Mucosa of rectum (tissue), 2 donors: ENCODE measurements around the gene ROBO2.

Source experiments
- H3K27ac ChIP-seq, 2 donors: one replicate each; pipeline ENCODE4 v1.7.0; 2013; ENCODE audit warnings: inconsistent platforms in 2 of 2, low read depth in 2 of 2, low read length in 2 of 2
- H3K27me3 ChIP-seq, 2 donors: one replicate each; pipeline ENCODE4 v1.7.0; 2013; ENCODE audit warnings: low read length in 2 of 2; ENCODE audit not compliant: control insufficient read depth in 2 of 2, insufficient read depth in 2 of 2
- H3K36me3 ChIP-seq, 2 donors: one replicate each; pipeline ENCODE4 v1.7.0; 2013; ENCODE audit warnings: low read length in 2 of 2; ENCODE audit not compliant: control insufficient read depth in 2 of 2, insufficient read depth in 2 of 2
- H3K4me1 ChIP-seq, 2 donors: one replicate each; pipeline ENCODE4 v1.7.0; 2013; ENCODE audit warnings: low read length in 2 of 2, mild to moderate bottlenecking in 1 of 2; ENCODE audit not compliant: control insufficient read depth in 2 of 2, insufficient read depth in 2 of 2
- H3K4me3 ChIP-seq, 2 donors: one replicate each; pipeline ENCODE4 v1.7.0; 2013; ENCODE audit warnings: low read length in 2 of 2
- H3K9ac ChIP-seq, 2 donors: one replicate each; pipeline ENCODE4 v1.7.0; 2013; ENCODE audit warnings: low read length in 2 of 2, low read depth in 1 of 2, mild to moderate bottlenecking in 1 of 2
- H3K9me3 ChIP-seq, 2 donors: one replicate each; pipeline ENCODE4 v1.7.0; 2013; ENCODE audit warnings: low read length in 2 of 2; ENCODE audit not compliant: control insufficient read depth in 2 of 2
- donor health status: healthy.
- donor health status: Normal muscosa, but diverticular disease.

The ROBO2 gene

DNA sequence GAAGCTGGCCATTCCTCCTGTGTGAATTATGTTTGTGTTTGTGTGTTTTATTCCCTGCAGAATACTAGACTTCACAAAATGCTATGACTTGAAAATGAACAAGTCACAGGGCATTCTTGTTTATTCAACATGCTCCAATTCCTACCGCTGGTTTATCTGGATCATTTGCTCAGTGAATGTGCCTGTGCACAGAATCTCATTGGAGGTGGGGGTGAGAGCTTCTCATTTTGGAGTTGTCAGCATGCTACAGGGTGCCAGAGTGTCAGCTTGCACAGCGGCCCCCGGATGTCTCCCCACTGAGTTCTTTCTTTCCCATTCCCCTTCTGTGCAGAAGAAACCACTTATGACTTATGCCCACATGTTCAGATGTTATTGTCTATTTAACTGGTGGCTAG is 428.7 kb downstream of the ROBO2 start:
- Histone ChIP-seq H3K4me3 (no peak overlapping the region), H3K27ac (no peak overlapping the region), H3K27me3 (no peaks in the 10 kb centered on the region), H3K36me3 (no peaks in the 10 kb centered on the region), H3K9me3 (no peaks in the 10 kb centered on the region), H3K9ac (no peak overlapping the region), H3K4me1 (no peaks in the 10 kb centered on the region)

DNA sequence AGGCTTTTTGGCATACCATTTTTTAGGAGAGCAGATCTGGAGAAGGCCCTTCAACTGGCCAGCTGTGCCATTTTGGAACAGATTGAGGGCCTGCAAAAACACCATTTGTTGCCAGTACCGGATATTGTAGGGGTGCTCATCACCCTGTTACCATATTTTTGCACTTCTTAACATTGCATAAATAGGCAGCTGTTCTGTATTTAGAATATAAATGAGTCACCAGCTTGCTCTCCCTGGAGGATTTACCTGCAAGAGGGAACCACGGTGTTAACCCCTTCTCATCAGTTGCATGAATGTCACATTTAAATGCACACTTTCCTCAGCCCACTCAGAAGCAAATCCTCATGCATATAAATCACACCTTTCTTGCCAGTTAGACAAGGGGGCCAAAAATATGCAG is 435.6 kb downstream of the ROBO2 start:
- Histone ChIP-seq H3K9ac (no peak overlapping the region), H3K36me3 (no peaks in the 10 kb centered on the region), H3K27me3 (no peaks in the 10 kb centered on the region), H3K4me3 (no peak overlapping the region), H3K27ac (no peak overlapping the region), H3K9me3 (no peaks in the 10 kb centered on the region), H3K4me1 (no peaks in the 10 kb centered on the region)

DNA sequence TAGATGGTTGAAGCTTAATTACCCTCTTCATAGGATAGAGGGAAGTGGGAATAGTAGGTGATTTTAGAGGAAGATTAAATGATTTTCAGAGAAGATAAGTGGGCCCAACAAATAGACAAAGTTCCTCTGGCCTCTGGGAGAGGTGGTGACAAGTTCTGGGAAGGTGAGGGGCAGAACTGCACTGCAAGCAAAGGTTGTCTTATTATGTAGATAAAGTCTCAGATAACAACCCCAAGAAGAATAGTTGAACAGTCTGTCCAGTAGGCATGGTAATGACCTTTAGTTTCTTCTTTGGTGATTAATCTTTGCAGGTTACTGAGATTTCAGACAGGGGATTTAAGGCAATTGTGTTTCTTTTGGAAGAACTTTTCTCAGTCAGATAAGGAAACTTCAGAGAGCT is 439.1 kb downstream of the ROBO2 start:
- Histone ChIP-seq H3K9me3 (no peaks in the 10 kb centered on the region), H3K4me3 (no peak overlapping the region)

DNA sequence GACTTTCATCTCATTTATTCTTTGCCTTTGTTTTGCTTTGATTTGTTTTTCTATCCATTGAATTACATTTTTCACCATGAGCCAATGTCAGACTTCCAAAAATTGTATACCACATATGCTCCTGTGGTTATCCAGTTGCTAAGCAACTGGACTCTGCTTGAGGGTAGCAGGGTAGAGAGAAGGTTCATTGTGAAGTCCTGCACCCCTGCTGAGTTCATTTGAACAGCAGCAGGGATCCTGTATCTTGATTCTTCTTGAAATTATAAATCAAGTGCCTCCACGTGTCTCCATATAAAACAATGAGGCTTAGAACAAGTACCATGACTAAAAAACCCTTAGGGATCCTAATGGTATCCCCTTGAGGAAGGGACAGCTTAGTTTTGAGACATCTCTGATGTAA is 449.3 kb downstream of the ROBO2 start:
- Histone ChIP-seq H3K9ac (no peak overlapping the region), H3K9me3 (peaks cover 0 to 6% of the 10 kb centered on the region in 2 donors), H3K4me3 (no peak overlapping the region), H3K27me3 (no peaks in the 10 kb centered on the region), H3K36me3 (no peaks in the 10 kb centered on the region), H3K27ac (no peak overlapping the region), H3K4me1 (no peaks in the 10 kb centered on the region)

More for the DNA sequence above, 439.1 kb downstream of the ROBO2 start:
- Histone ChIP-seq H3K9ac (no peak overlapping the region), H3K27me3 (no peaks in the 10 kb centered on the region), H3K4me1 (no peaks in the 10 kb centered on the region), H3K36me3 (no peaks in the 10 kb centered on the region), H3K27ac (no peak overlapping the region)

DNA sequence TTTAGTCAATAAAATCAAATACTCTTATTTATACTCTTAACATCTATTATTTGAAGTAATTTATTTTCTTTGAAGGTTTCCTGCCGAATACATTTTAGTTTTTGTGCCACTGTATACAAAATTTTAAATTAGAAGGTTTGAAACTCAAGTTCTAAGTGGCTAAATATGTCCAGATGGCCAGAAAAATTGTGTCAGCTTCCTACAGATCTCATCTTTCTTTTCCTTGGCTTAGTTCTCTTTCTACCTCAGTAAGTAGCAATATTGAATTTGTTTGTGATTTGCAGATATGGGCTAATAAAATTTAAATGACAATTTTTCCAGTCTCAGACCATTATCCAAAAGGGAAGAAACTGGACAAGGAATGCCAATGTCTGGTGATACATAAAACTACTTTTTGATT is 452.1 kb downstream of the ROBO2 start:
- no peak overlapping the region for H3K9ac ChIP-seq
- H3K27ac ChIP-seq = no peak overlapping the region
- H3K27me3 ChIP-seq = no peaks in the 10 kb centered on the region
- no peaks in the 10 kb centered on the region for H3K4me1 ChIP-seq
- no peaks in the 10 kb centered on the region for H3K9me3 ChIP-seq
- no peak overlapping the region for H3K4me3 ChIP-seq
- no peaks in the 10 kb centered on the region for H3K36me3 ChIP-seq

DNA sequence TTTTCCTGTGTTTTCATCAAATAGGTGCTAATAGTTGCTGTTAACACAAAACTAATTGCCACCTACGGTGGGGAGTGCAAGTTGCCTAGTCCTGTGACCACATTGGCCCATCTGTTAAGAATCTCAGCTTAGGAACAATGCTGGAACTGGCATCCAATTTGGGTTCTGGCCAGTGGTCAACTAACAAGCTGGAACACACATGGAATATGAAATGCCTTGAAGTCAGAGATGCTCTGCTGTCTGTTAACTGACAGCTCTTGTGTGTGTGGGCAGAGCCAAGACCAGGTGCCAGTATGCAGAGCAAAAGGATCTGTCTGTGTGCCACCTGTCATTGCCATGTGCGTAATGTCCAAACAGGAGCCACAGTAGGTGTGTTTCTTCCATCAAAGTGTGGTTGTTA is 460.8 kb downstream of the ROBO2 start:
- H3K36me3 ChIP-seq = no peaks in the 10 kb centered on the region
- no peak overlapping the region for H3K4me3 ChIP-seq
- H3K27me3 ChIP-seq = no peaks in the 10 kb centered on the region
- no peaks in the 10 kb centered on the region for H3K9me3 ChIP-seq
- no peak overlapping the region for H3K27ac ChIP-seq
- no peaks in the 10 kb centered on the region for H3K4me1 ChIP-seq
- no peak overlapping the region for H3K9ac ChIP-seq

DNA sequence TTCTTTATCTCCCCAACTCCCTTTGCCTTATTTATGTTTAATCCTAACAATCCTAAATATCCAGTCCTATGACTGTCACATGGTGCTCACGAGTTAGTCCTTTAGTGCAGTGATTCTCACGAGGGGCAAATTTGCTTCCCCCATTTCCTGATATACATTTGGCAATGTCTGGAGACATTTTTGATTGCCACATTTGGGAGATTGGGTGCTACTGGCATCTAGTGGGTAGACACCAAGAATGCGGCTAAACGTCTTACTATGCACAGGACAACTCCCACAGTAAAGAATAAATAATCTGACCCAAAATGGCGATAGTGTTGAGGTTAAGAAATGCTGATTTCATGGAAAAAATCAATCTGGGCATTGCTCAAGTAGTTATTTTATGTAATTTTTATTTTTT is 466.5 kb downstream of the ROBO2 start:
- H3K27me3 ChIP-seq = no peaks in the 10 kb centered on the region
- H3K27ac ChIP-seq = no peak overlapping the region
- no peak overlapping the region for H3K4me3 ChIP-seq
- no peaks in the 10 kb centered on the region for H3K36me3 ChIP-seq
- no peaks in the 10 kb centered on the region for H3K9me3 ChIP-seq
- H3K4me1 ChIP-seq = no peaks in the 10 kb centered on the region
- no peak overlapping the region for H3K9ac ChIP-seq

DNA sequence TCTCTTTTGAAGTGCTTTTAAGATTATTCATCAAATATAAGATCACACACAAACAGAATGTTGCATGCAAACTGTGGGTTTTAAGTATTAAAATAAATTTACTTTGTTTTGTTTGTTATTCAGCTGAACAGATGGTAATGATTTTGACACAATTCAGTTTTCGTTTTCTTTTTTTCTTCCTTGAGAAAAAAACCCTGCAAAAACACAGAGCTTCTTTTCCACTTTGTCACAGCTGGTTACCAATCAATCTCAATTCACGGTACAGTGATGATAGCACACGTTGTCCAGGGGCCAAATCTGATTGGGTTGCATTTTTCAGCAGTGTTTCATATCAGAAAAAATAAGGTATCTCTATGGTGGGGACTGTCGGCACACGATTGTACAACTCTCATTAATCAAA is 473.6 kb downstream of the ROBO2 start:
- Histone ChIP-seq H3K27ac (no peak overlapping the region), H3K27me3 (no peaks in the 10 kb centered on the region), H3K4me3 (no peak overlapping the region), H3K4me1 (no peaks in the 10 kb centered on the region), H3K36me3 (no peaks in the 10 kb centered on the region), H3K9ac (no peak overlapping the region), H3K9me3 (no peaks in the 10 kb centered on the region)

DNA sequence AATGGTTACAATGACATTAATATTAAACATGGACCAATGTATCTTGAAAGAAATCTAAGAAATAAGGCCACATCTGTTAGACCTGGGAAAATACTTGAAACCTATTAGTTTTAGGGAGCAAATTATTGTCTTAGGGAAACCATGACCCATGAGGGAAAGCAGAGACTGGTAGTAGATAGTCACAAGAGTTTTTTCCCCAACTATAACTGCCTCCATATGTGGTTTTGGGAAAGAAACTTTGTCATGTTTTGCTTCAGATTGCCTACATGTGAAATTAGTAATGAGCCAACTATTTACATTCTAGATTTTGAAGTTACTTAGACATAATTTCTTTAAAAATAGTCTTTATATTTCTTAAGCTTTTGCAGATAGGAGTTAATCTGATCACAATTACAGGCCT is 474.9 kb downstream of the ROBO2 start:
- no peaks in the 10 kb centered on the region for H3K9me3 ChIP-seq
- no peak overlapping the region for H3K27ac ChIP-seq
- no peak overlapping the region for H3K9ac ChIP-seq
- H3K27me3 ChIP-seq = no peaks in the 10 kb centered on the region
- no peaks in the 10 kb centered on the region for H3K4me1 ChIP-seq
- no peak overlapping the region for H3K4me3 ChIP-seq
- no peaks in the 10 kb centered on the region for H3K36me3 ChIP-seq

DNA sequence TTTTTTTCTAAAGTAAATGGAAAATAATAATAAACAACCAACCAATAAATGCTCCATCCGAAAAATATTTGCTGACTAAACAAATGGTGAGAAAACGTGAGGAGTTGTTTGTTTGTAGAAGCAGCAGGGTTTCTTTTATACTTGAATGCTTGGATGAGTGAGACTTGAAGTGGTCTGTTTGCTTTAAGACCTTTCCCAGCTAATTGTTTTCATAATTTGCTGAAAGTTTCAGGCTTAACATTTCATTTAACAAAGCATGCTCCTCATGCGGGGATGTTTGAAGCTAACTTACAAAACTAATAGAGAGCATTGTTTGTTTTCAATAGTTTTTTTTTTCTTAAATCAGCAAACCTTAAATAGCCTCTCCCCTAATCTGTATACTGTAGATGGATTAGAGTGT is 484.6 kb downstream of the ROBO2 start:
- Histone ChIP-seq H3K27me3 (no peaks in the 10 kb centered on the region), H3K4me3 (no peak overlapping the region), H3K36me3 (no peaks in the 10 kb centered on the region), H3K9me3 (no peaks in the 10 kb centered on the region), H3K4me1 (no peaks in the 10 kb centered on the region), H3K9ac (no peak overlapping the region), H3K27ac (no peak overlapping the region)

DNA sequence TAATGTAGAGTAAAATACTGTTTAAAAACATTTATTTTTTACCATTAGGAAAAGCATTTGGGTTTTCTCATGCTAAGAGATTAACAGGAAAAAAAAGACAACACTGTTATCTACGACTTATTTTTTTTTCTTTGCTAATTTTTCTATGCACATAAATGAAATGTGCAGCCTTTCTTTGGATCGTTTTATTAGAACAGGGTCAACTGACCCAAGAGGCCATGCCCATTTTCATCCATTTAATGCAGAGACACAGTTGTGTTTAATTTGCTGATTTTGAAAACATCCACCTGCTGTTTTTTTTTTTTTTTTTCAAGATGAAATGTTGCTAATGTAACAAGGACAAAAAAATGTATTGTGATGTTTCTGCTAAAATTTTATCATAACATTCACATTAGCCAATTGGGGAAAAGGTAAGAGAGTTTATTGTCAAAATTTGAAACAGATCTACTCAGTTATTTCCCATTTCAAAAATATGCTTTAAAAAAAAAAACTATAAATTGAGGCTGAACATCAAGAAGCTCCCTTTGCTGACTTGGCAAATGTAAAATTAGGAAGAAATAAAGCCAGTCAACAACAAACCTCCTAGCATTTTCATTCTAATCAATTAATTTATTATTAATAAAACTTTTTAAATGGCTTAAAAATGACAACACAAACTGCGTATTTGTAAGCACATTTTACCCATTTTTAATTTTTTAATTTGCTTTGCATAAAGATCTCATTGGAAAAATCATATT is 485.2 kb downstream of the ROBO2 start:
- Histone ChIP-seq H3K9me3 (no peaks in the 10 kb centered on the region), H3K9ac (no peak overlapping the region), H3K4me3 (no peak overlapping the region), H3K27me3 (no peaks in the 10 kb centered on the region), H3K27ac (no peak overlapping the region), H3K4me1 (no peaks in the 10 kb centered on the region), H3K36me3 (no peaks in the 10 kb centered on the region)
